HG02623 (cell line): Measurements from ENCODE around the gene ASIC5.
"Not testable (repeated sequence)": the region's sequence is repeated elsewhere in the genome, so short reads cannot be mapped to it uniquely, and the experiment has no call there.

ENCODE experiments used
- ATAC-seq: cut with Tn5 transposase; IDR thresholded peaks from one replicate; pipeline ENCODE4 v1.9.1; 2021; ENCODE audit warnings: moderate library complexity; ENCODE audit not compliant: unreplicated experiment

ASIC5 gene, protein sequence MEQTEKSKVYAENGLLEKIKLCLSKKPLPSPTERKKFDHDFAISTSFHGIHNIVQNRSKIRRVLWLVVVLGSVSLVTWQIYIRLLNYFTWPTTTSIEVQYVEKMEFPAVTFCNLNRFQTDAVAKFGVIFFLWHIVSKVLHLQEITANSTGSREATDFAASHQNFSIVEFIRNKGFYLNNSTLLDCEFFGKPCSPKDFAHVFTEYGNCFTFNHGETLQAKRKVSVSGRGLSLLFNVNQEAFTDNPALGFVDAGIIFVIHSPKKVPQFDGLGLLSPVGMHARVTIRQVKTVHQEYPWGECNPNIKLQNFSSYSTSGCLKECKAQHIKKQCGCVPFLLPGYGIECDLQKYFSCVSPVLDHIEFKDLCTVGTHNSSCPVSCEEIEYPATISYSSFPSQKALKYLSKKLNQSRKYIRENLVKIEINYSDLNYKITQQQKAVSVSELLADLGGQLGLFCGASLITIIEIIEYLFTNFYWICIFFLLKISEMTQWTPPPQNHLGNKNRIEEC

DNA sequence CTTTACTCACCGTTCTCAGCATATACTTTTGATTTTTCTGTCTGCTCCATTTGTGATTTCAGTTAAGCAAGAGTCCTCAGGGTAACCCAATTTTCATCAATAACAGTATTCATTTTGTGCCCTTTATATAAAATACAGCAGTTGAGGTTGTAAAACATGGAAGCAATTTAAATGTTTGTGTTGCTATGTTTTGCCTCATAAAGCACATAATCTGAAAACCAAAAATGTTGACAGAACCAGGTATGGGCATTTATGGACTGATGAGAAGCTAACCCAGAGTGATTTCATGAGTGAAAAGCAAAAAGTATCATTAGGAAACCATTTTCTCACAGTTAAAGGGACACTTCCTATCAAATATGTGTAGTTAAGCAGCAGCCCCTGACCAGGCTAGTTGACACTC is at the start of gene ASIC5:
Gene ASIC5, minus strand, starts transcription at position 101 of the 400 bp plus-strand sequence. Its CDS starts 51 bp downstream, at position 50.
- ATAC-seq, result no peak

GRCh38 chr4:155914782-155915181 is 48.7 kb upstream of the ASIC5 start:
- ATAC-seq, result no peak

DNA sequence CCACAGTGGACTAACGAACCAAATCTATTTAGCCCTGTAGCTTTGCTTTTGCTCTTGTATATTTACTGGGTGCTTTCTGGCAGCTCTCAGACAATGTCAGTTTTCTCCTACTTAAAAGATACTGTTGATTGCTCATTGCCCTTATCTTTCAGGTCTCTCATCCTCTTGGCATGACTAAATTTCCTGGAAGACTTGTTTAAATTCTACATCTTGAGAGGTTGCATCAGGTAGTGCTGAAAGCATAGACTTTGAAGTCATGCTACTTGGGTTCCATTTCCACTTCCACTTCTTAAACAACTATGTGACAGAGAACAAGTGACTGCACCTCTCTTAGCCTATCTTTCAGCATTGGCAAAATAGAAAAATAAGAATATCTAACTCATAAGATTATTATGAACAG is 45.8 kb upstream of the ASIC5 start:
- ATAC-seq, result no peak

- no peak for ATAC-seq
Observed at GRCh38 chr4:155909615-155910226, 43.6 kb upstream of the ASIC5 start.

DNA sequence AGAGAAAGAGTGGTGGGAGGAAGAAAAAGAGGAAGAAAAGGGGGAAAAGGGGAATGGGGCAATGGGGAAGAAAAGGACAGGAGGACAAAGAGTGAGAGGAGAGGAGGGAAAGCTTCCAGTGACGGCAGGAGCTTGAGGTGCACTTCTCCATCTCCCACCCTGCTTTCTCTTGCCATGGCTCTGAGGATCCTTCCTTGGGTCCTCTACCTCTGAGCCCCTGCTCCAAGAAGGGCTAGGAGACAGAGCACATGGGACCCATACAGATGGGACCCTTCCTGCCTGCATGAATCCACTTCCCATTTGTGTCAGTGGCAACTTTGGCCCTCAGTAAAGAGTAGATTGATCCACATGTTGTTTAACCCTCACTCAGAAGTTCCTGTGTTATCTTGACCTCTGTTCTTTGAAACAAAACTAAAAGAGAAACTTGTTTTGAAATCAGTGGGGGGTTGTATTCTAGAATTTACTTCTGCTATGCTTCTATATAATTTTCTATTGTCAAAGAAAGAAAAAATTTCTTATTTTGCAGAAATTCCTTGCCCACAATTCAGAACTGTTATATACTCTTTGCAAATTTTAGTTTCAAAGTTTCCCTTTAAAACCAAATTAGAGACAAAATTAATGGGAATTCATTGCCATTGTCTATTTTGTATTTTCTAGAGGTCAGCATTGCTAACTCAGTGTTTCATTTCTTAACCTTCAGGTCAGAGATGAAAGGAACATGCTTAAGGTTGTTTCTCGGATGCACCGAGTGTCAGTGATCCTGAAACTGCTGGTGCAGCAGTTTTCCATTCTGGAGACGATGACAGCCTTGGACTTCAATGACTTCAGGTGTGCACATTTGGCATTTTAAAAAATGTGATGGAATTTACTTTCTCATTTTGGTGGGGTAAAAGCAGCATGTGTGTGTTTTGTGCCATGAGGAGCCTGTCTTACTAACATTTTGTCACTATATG is 42.4 kb upstream of the ASIC5 start:
- peak; percentile 59 for ATAC-seq

DNA sequence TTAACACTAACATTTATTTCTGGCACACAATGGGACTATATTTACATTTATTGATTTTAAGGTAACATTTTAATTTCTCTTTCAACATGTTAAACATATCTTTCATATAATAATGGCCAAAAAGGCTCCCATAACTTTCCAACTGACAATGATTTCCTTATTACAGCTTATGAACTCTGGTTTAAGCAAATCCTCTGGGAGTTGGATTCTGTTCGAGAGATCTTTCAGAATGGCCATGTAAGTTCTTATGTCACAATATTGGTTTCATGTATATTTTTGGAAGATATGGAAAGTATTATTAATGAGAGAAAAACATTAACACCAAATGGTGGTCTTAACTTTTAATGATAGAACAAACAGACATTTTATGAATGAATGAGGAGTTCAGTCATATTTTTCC is 41.5 kb upstream of the ASIC5 start:
- no peak for ATAC-seq

- ATAC-seq, result no peak
Observed at GRCh38 chr4:155906554-155907247, 40.6 kb upstream of the ASIC5 start.

DNA sequence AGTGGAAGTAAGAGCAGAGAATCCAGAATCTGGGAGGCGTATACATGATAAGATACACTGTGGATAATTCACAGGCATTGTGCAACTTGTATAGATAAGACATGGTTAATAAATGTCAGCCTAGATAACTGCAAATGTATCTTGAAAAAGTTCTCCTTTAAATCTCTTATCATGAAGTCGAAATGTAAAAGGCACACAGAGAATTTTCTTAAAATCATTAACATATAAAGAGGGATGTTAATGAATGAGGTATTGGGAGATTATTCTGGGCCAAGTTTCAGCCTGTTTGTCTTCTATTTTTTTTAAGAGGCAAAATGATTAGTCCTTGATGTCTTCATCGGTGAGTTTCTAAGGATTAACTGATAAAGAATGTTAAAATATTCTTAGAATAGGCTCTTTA is 38.3 kb upstream of the ASIC5 start:
- no peak for ATAC-seq

- ATAC-seq, result no peak
Observed at GRCh38 chr4:155903453-155903852, 37.4 kb upstream of the ASIC5 start, which contains the start of gene TDO2. Gene TDO2 (plus strand): TSS chr4:155903696. CDS start chr4:155903759, 63 bp downstream.

DNA sequence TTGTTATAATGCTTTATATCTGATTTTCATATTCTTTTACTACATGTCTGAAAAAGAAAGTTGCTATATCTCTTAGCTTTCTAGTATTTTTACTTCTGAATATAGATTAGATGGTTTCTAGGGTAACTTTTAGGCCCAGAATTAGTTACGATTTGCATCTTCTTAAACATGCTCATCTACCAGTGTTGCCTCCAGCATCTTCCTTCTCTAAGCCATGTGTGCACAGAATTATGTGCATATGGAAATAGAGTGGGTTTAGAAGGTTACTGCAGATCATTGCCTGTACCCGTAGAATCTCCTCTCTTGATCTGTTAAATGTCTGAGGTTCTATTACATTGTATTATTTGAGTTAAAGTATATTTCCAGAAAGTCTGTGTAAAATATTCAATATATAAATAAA is 34.9 kb upstream of the ASIC5 start:
- no peak for ATAC-seq

GRCh38 chr4:155900381-155900780 is 34.3 kb upstream of the ASIC5 start:
- no peak for ATAC-seq

DNA sequence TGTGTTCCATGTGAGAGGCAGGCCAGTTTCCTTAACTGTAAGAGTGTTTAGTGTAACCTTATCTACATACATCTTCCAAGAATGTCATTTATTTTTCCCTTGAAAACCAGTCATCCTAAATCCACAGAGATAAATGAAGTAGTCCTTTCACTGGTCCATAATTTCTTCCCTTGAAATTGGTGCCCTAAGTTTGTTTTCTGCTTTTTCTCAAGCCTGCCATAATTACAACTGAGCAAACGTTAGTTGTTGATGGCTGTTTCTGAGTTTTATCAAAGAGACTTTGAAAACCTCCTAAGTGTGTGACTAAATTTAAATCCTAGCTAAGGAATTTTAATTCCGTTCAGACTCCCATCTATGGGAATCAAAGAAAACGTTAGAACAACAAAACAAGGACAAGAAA is 33.8 kb upstream of the ASIC5 start:
- ATAC-seq, result no peak

- ATAC-seq, result not testable (repeated sequence)
Observed at GRCh38 chr4:155898371-155898770, 32.3 kb upstream of the ASIC5 start.

DNA sequence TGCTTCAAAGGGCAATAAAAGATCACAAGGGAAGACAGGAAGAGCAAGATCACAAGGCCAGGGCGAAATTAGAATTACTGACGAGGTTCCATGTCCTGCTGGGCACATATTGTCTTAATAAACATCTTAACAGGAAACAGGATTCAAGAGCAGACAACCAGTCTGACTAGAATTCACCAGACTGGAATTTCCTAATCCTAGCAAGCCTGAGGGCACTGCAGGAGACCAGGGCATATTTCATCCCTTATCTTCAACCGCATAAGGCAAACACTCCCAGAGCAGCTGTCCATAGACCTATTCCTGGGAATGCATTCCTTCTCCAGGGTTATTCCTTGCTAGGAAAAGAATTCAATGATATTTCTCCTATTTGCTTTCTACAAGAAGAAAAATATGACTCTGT is 25.0 kb upstream of the ASIC5 start:
- no peak for ATAC-seq

GRCh38 chr4:155889946-155890345 is 23.9 kb upstream of the ASIC5 start:
- no peak for ATAC-seq

GRCh38 chr4:155889031-155889793 is 23.1 kb upstream of the ASIC5 start:
- no peak for ATAC-seq

DNA sequence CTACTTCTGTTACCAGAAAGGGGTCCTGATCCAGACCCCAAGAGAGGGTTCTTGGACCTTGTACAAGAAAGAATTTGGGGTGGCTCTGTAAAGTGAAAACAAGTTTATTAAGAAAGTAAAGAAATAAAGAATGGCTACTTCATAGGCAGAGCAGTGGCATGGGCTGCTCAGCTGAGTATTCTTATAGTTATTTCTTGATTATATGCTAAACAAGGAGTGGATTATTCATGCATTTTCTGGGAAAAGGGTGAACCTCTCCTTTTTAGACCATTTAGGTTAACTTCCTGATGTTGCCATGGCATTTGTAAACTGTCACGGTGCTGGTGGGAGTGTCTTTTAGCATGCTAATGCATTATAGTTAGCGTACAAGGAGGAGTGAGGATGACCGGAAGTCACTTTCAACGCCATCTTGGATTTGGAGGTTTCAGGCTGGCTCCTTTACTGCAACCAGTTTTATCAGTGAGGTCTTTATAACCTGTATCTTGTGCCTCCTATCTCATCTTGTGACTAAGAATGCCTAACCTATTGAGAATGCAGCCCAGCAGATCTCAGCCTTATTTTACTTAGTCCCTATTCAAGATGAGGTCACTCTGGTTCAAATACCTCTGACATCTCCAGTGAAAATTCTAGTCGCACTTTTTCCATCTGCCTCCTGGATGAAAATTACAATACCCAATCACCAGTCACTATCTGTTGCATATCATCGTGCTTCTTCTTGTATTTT is 21.9 kb upstream of the ASIC5 start:
- ATAC-seq, result no peak

GRCh38 chr4:155887045-155887444 is 21.0 kb upstream of the ASIC5 start:
- no peak for ATAC-seq

GRCh38 chr4:155885666-155886065 is 19.6 kb upstream of the ASIC5 start:
- no peak for ATAC-seq
